Neuronal stem cell (in vitro differentiated cells): ENCODE data around the gene KLKB1.

Experiments
- DNase-seq: peaks from one replicate; pipeline ENCODE4 v3.0.0-alpha.2; 2013; ENCODE audit warnings: low spot score
- H2AFZ ChIP-seq: one replicate; pipeline ENCODE4 v1.6.1; 2013; ENCODE audit warnings: mild to moderate bottlenecking, low read length, inconsistent platforms
- H2AK5ac ChIP-seq: 2 replicates; pipeline ENCODE4 v1.6.1; 2013; ENCODE audit warnings: low read depth, mild to moderate bottlenecking, inconsistent platforms, low read length, moderate library complexity, mixed read lengths
- H2BK120ac ChIP-seq: 2 replicates; pipeline ENCODE4 v1.6.1; 2013; ENCODE audit warnings: low read depth, mild to moderate bottlenecking, inconsistent platforms, low read length, moderate library complexity, mixed read lengths
- H2BK12ac ChIP-seq: one replicate; pipeline ENCODE4 v1.6.1; 2013; ENCODE audit warnings: low read length, inconsistent platforms
- H2BK15ac ChIP-seq: 2 replicates; pipeline ENCODE4 v1.6.1; 2013; ENCODE audit warnings: mild to moderate bottlenecking, low read length, inconsistent platforms, mixed read lengths
- H2BK5ac ChIP-seq: one replicate; pipeline ENCODE4 v1.6.1; 2013; ENCODE audit warnings: inconsistent platforms, mild to moderate bottlenecking, low read length, moderate library complexity
- H3K14ac ChIP-seq: one replicate; pipeline ENCODE4 v1.6.1; 2013; ENCODE audit warnings: low read length, inconsistent platforms
- H3K18ac ChIP-seq: 2 replicates; pipeline ENCODE4 v1.6.1; 2013; ENCODE audit warnings: low read length, inconsistent platforms
- H3K23ac ChIP-seq: 2 replicates; pipeline ENCODE4 v1.6.1; 2013; ENCODE audit warnings: low read depth, mild to moderate bottlenecking, mixed read lengths, low read length, inconsistent platforms; ENCODE audit not compliant: poor library complexity
- H3K27ac ChIP-seq: replicated peaks from 3 replicates; pipeline ENCODE4 v1.5.1; 2013; ENCODE audit warnings: low read length, inconsistent platforms
- H3K27me3 ChIP-seq, 3 experiments: 2 replicates each; pipeline ENCODE4 v1.6.1; 2013; ENCODE audit warnings: low read length in 3 of 3, mild to moderate bottlenecking in 2 of 3, inconsistent platforms in 1 of 3, low read depth in 1 of 3, mixed read lengths in 1 of 3, moderate library complexity in 1 of 3; ENCODE audit not compliant: control insufficient read depth in 3 of 3, insufficient read depth in 3 of 3
- H3K36me3 ChIP-seq, 2 donors: replicated peaks in 1 of 2; 2 replicates each; pipeline ENCODE4 v1.6.1; 2013; ENCODE audit warnings: low read length in 2 of 2; ENCODE audit not compliant: control insufficient read depth in 2 of 2, insufficient read depth in 2 of 2
- H3K4ac ChIP-seq: 2 replicates; pipeline ENCODE4 v1.6.1; 2013; ENCODE audit warnings: inconsistent platforms, mild to moderate bottlenecking, low read length, moderate library complexity
- H3K4me1 ChIP-seq, 2 donors: 1 replicate in 1 of 2; 2 replicates in 1 of 2; pipeline ENCODE4 v1.6.1; 2013; ENCODE audit warnings: low read length in 2 of 2, low read depth in 1 of 2; ENCODE audit not compliant: control insufficient read depth in 2 of 2, insufficient read depth in 1 of 2
- H3K4me2 ChIP-seq: one replicate; pipeline ENCODE4 v1.6.1; 2013; ENCODE audit warnings: mild to moderate bottlenecking, low read length, inconsistent platforms; ENCODE audit not compliant: insufficient read depth, poor library complexity, severe bottlenecking
- H3K4me3 ChIP-seq, 2 donors: 2 replicates each; pipeline ENCODE4 v1.5.1; 2013; ENCODE audit warnings: low read length in 2 of 2, mild to moderate bottlenecking in 2 of 2, inconsistent platforms in 1 of 2, moderate library complexity in 1 of 2
- H3K79me1 ChIP-seq: one replicate; pipeline ENCODE4 v1.6.1; 2013; ENCODE audit warnings: low read depth, mild to moderate bottlenecking, inconsistent platforms, low read length, moderate library complexity
- H3K9ac ChIP-seq: one replicate; pipeline ENCODE4 v1.6.1; 2013; ENCODE audit warnings: mild to moderate bottlenecking, low read depth, low read length, inconsistent platforms; ENCODE audit not compliant: poor library complexity
- H3K9me3 ChIP-seq, 2 donors: replicated peaks in 1 of 2; 2 replicates each; pipeline versions ENCODE3 to v1.6.1; 2013; ENCODE audit warnings: low read length in 2 of 2, mild to moderate bottlenecking in 2 of 2, inconsistent platforms in 1 of 2, low read depth in 1 of 2, mixed read lengths in 1 of 2, moderate library complexity in 1 of 2; ENCODE audit not compliant: control insufficient read depth in 2 of 2, insufficient read depth in 1 of 2
- H4K8ac ChIP-seq: one replicate; pipeline ENCODE4 v1.6.1; 2013; ENCODE audit warnings: low read depth, mild to moderate bottlenecking, inconsistent platforms, low read length, moderate library complexity
- H4K91ac ChIP-seq: one replicate; pipeline ENCODE4 v1.6.1; 2013; ENCODE audit warnings: low read length, low read depth, mild to moderate bottlenecking, inconsistent platforms; ENCODE audit not compliant: poor library complexity
- WGBS, 2 donors: extraction: QIAGEN DNeasy Blood & Tissue Kit; methylation state at CpG; one replicate each; pipeline ENCODE4 v1.1.7; 2013; ENCODE audit warnings: missing lambda C conversion rate in 2 of 2, mixed read lengths in 1 of 2; ENCODE audit not compliant: insufficient read length in 2 of 2, insufficient replicate concordance in 1 of 2; ENCODE audit errors: extremely low coverage in 2 of 2; 5-methylcytosine and 5-hydroxymethylcytosine counted together

KLKB1 gene

GRCh38 chr4:186296481-186296880 lies 69.2 kb downstream of the KLKB1 start:
- Histone ChIP-seq H4K91ac (no peak overlapping the region), H3K36me3 (no peaks in the 10 kb centered on the region), H3K9ac (no peak overlapping the region), H3K27me3 (peaks cover 0 to 7% (median 6%) of the 10 kb centered on the region in 3 experiments), H3K23ac (no peak overlapping the region), H2AK5ac (no peak overlapping the region), H2BK15ac (no peak overlapping the region), H3K18ac (no peak overlapping the region), H3K79me1 (no peaks in the 10 kb centered on the region), H3K4me2 (no peak overlapping the region), H3K4ac (no peak overlapping the region), H2AFZ (no peak overlapping the region), H2BK120ac (no peak overlapping the region), H3K9me3 (peaks cover 0 to 2% of the 10 kb centered on the region in 2 donors), H3K4me1 (no peaks in the 10 kb centered on the region), H3K27ac (no peak overlapping the region), H2BK12ac (no peak overlapping the region), H3K14ac (no peak overlapping the region), H4K8ac (no peak overlapping the region), H3K4me3 (no peak overlapping the region), H2BK5ac (no peak overlapping the region)
- no CpG with 5 or more reads among the region's 4 CpGs for WGBS, 2 donors
- no peak for DNase-seq

DNA sequence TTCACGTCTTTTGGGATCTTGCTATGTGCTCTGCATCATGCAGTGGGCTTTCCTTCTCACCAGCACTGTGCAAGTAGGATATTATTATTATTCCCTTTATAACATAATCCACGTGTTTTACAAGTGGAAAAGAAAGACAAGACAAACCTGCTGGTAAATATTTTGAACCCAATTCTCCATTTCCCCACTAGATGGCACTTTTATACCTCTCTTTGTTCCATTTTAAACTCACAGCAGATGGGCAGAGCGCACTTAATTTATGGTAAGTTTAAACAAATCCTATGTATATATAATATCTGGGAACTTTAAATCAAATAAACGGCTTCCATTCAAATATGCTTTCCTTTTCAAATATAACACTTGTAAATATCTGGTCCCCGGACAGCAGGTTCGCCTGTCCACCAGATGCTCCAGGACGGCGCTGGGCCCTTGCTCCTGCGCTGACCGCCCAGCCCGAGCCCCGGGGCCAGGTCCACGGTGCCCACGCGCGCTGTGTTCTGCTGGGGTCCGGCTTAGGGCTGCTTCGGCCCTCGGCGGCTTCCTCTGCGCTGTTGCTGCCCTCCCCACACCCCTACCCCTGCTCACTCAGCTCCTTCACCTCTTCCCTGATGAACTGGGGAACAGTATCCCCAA lies 69.8 kb downstream of the KLKB1 start:
- Histone ChIP-seq H3K18ac (peak overlapping the region; percentile 32), H3K9ac (no peak overlapping the region), H3K36me3 (no peaks in the 10 kb centered on the region), H2BK15ac (peak overlapping the region; percentile 16), H2BK120ac (no peak overlapping the region), H3K4me2 (no peak overlapping the region), H2BK12ac (no peak overlapping the region), H3K9me3 (peaks cover 0 to 2% of the 10 kb centered on the region in 2 donors), H2BK5ac (no peak overlapping the region), H4K91ac (no peak overlapping the region), H3K4me1 (no peaks in the 10 kb centered on the region), H2AK5ac (no peak overlapping the region), H3K4me3 (no peak overlapping the region), H3K23ac (no peak overlapping the region), H3K79me1 (no peaks in the 10 kb centered on the region), H2AFZ (no peak overlapping the region), H3K27me3 (peaks cover 0 to 7% (median 6%) of the 10 kb centered on the region in 3 experiments), H3K27ac (no peak overlapping the region), H3K4ac (no peak overlapping the region), H4K8ac (no peak overlapping the region), H3K14ac (no peak overlapping the region)
- WGBS, 2 donors: no CpG with 5 or more reads among the region's 21 CpGs
- DNase-seq: peak; percentile 59

GRCh38 chr4:186298031-186298647 lies 70.8 kb downstream of the KLKB1 start:
- Histone ChIP-seq H4K91ac (no peak overlapping the region), H3K4me1 (no peaks in the 10 kb centered on the region), H3K4me2 (peak overlapping the region; percentile 45), H3K79me1 (no peaks in the 10 kb centered on the region), H3K4ac (no peak overlapping the region), H3K14ac (no peak overlapping the region), H2BK12ac (no peak overlapping the region), H3K23ac (no peak overlapping the region), H3K9me3 (peaks cover 0 to 2% of the 10 kb centered on the region in 2 donors), H2BK5ac (no peak overlapping the region), H3K4me3 (no peak overlapping the region), H3K36me3 (no peaks in the 10 kb centered on the region), H2BK120ac (no peak overlapping the region), H3K9ac (no peak overlapping the region), H4K8ac (no peak overlapping the region), H3K27me3 (peaks cover 0 to 7% (median 6%) of the 10 kb centered on the region in 3 experiments), H2BK15ac (no peak overlapping the region), H3K27ac (no peak overlapping the region), H2AK5ac (no peak overlapping the region), H2AFZ (no peak overlapping the region), H3K18ac (no peak overlapping the region)
- no CpG with 5 or more reads among the region's 39 CpGs for WGBS, 2 donors
- no peak for DNase-seq

- Histone ChIP-seq H2BK120ac (no peak overlapping the region), H2BK15ac (no peak overlapping the region), H2AFZ (no peak overlapping the region), H3K4me2 (no peak overlapping the region), H3K18ac (no peak overlapping the region), H4K8ac (no peak overlapping the region), H3K27me3 (peaks cover 0 to 7% (median 6%) of the 10 kb centered on the region in 3 experiments), H3K27ac (no peak overlapping the region), H2BK12ac (no peak overlapping the region), H3K14ac (no peak overlapping the region), H3K79me1 (no peaks in the 10 kb centered on the region), H2AK5ac (no peak overlapping the region), H3K23ac (no peak overlapping the region), H4K91ac (no peak overlapping the region), H3K4me1 (no peaks in the 10 kb centered on the region), H3K9me3 (peaks cover 0 to 2% of the 10 kb centered on the region in 2 donors), H3K9ac (no peak overlapping the region), H3K4me3 (no peak overlapping the region), H2BK5ac (no peak overlapping the region), H3K4ac (no peak overlapping the region), H3K36me3 (no peaks in the 10 kb centered on the region)
- no peak for DNase-seq
- WGBS, 2 donors: no CpG with 5 or more reads among the region's 5 CpGs
These were observed 72.0 kb downstream of the KLKB1 start for GRCh38 chr4:186299291-186299690.
